ENCODE results near the gene RNF220. TPM values are rescaled to one million over a fixed set of nuclear protein-coding genes. Genes with fewer than 3 reads are reported as not detected.
A peak's percentile ranks its signal among the peaks of the same experiment; 100 is the strongest.

RNF220 gene
- total RNA-seq, 2 donors from 2014 or later = 85.4 to 124 TPM

DNA sequence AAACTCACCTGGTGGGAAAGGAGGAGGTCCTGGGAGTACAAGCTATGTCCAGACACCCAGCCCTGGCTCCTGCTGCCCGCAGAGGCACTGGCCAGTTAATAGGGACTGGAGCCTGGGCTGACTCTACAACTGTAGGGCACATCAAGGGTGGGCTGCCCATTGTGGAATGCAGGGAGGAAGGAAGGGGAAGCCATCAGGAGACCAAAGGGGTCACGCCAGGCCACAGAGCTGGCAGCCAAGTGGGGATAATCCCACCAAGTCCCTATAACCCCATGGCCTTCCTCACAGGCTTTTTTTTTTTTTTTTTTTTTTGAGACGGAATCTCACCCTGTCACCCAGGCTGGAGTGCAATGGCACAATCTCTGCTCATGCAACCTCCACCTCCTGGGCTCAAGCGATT lies 254.5 kb downstream of the RNF220 start:
- H3K9me3 ChIP-seq = no peaks in the 10 kb centered on the region
- no peaks in the 10 kb centered on the region for H3K36me3 ChIP-seq (replicated peaks in 1 of 2; ENCODE audit: insufficient read depth in 1 of 2, low read depth in 2 of 2)
- peaks cover 35% of the 10 kb centered on the region for H3K4me1 ChIP-seq
- H3K4me3 ChIP-seq = no peak overlapping the region
- intact Hi-C loops (cut with DNase I) = no loop called here
- 100% methylated on average over 4 of the region's 4 CpGs for WGBS, 2 donors
- H3K27me3 ChIP-seq = no peaks in the 10 kb centered on the region
- DNase-seq (no peak), ATAC-seq (no peak)
- H3K27ac ChIP-seq = peak overlapping the region; percentile 42 to 78 (median 61)
- TF ChIP-seq POLR2A (IDR thresholded peaks at IDR 0.05) = no peak
- TF ChIP-seq, protein P1, sequence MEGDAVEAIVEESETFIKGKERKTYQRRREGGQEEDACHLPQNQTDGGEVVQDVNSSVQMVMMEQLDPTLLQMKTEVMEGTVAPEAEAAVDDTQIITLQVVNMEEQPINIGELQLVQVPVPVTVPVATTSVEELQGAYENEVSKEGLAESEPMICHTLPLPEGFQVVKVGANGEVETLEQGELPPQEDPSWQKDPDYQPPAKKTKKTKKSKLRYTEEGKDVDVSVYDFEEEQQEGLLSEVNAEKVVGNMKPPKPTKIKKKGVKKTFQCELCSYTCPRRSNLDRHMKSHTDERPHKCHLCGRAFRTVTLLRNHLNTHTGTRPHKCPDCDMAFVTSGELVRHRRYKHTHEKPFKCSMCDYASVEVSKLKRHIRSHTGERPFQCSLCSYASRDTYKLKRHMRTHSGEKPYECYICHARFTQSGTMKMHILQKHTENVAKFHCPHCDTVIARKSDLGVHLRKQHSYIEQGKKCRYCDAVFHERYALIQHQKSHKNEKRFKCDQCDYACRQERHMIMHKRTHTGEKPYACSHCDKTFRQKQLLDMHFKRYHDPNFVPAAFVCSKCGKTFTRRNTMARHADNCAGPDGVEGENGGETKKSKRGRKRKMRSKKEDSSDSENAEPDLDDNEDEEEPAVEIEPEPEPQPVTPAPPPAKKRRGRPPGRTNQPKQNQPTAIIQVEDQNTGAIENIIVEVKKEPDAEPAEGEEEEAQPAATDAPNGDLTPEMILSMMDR (IDR thresholded peaks at IDR 0.05) = no peak

DNA sequence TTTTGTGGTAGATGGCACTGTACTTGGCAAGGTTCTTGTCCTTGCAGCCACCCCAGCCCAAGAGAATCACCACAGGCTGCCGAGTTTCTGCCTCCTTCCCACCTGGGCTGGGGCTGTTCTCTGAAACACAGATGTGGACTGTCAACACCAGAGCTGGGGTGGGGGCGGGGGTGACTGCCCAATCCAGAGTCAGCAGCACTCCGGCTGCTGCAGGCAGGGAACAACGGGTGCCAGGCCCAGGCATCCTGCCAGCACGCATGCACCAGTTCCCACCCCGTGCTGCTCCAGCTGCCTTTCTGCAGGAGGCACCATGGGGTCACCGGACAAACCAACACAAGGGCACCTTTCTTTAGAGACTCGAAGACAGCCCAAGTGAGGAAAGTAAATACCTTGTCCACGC lies 255.1 kb downstream of the RNF220 start:
- Histone ChIP-seq H3K27me3 (no peaks in the 10 kb centered on the region), H3K4me1 (peaks cover 35% of the 10 kb centered on the region), H3K9me3 (no peaks in the 10 kb centered on the region), H3K36me3 (replicated peaks in 1 of 2; ENCODE audit: insufficient read depth in 1 of 2, low read depth in 2 of 2) (no peaks in the 10 kb centered on the region), H3K27ac (peak overlapping the region; percentile 42 to 78 (median 61)), H3K4me3 (no peak overlapping the region)
- ATAC-seq (peak; percentile 92), DNase-seq (peak; percentile 86 to 98 (median 96))
- intact Hi-C loops (cut with DNase I) = no loop called here
- TF ChIP-seq, protein P1 (IDR thresholded peaks at IDR 0.05) = peak in 1 of 7 experiments; percentile 19
- TF ChIP-seq POLR2A (IDR thresholded peaks at IDR 0.05) = peak in 2 of 3 donors; percentile 30 to 39
- 15 to 32% methylated on average over 3 to 9 of the region's 9 CpGs for WGBS, 2 donors

DNA sequence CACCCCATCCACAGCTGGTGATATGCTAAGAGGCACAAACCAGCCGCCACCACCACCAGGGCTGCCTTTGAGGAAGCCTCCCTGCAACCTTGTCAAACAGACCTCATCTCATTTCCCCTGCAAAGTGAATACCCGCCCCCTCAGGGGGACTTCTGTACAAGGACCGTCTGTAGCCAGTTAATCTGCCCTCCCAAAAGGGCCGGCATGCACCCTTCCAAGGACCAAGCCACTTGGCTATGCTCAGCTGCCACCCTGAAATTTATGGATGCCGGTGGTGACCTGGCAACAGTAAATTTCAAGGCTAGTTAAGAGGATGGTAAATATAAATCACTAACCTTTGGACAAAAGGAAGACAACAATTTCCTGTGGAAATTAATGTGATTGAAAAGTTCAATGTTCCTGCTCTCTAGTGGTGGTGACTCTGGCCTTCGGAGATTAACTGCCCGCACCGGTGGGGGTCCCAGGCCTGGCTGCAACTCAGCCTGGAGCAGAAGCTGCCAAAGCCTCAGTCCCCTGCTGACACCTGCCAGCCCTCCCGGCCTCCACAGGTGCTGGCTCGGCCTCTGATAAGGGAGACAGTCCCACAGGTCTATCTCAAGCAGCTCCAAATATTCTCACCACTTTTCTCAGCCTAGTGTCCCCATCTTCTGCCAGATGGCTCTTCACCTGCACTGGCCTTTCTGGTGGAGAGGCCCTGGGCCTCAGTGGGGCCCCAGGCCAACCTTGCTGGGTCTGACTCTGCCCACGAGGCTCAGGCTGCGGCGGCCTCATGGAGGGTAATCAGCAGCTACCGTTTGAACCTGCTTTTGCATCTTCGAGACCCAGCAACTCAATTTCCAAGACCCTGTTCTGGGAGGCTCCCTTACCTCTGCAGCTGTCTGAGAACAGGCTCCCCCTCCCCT lies 257.0 kb downstream of the RNF220 start:
- peak; percentile 12 for ATAC-seq
- H3K27ac ChIP-seq = peak overlapping the region in 3 of 4 donors; percentile 46 to 62 (median 53)
- TF ChIP-seq, protein P1 (IDR thresholded peaks at IDR 0.05) = no peak
- no peak for TF ChIP-seq POLR2A (IDR thresholded peaks at IDR 0.05)
- peak in 1 of 4 donors; percentile 28 for DNase-seq
- no peak overlapping the region for H3K4me3 ChIP-seq
- peaks cover 35% of the 10 kb centered on the region for H3K4me1 ChIP-seq
- no peaks in the 10 kb centered on the region for H3K27me3 ChIP-seq
- no peaks in the 10 kb centered on the region for H3K9me3 ChIP-seq
- 35 to 46% methylated on average over 10 to 15 of the region's 15 CpGs for WGBS, 2 donors
- H3K36me3 ChIP-seq (replicated peaks in 1 of 2; ENCODE audit: insufficient read depth in 1 of 2, low read depth in 2 of 2) = no peaks in the 10 kb centered on the region
- intact Hi-C loops (cut with DNase I) = no loop called here

DNA sequence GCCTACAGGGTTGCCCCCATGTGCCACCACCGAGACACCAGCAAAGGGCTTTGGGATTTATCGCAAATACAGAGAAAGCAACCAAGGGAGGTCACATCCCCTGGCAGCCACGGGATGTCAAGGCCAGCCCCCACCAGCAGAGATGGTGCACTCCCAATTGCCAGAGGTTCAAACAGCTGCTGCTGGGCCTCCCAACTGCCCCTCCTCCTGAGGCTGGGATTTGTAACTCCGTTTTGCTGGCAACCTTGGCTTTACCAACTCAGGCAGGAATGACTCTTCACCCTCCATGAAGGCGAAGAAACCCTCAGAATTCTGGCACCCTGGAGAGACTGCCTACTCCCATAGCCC lies 257.6 kb downstream of the RNF220 start:
- intact Hi-C loops (cut with DNase I) = no loop called here
- ATAC-seq (no peak), DNase-seq (no peak)
- WGBS, 2 donors = 77 to 80% methylated on average over 2 to 5 of the region's 5 CpGs
- Histone ChIP-seq H3K9me3 (no peaks in the 10 kb centered on the region), H3K27me3 (no peaks in the 10 kb centered on the region), H3K36me3 (replicated peaks in 1 of 2; ENCODE audit: insufficient read depth in 1 of 2, low read depth in 2 of 2) (no peaks in the 10 kb centered on the region), H3K27ac (peak overlapping the region in 3 of 4 donors; percentile 46 to 62 (median 53)), H3K4me3 (no peak overlapping the region), H3K4me1 (peaks cover 35% of the 10 kb centered on the region)
- TF ChIP-seq, protein P1 (IDR thresholded peaks at IDR 0.05) = no peak
- no peak for TF ChIP-seq POLR2A (IDR thresholded peaks at IDR 0.05)

Measured in body of pancreas (tissue), 4 donors.